SHP77 (cell line): Measurements from ENCODE around the gene PRR7.

Experiments
- DNase-seq, 2 experiments: peaks; one replicate each; lab custom pipeline; 2025; lab: John Stamatoyannopoulos, UW

Gene PRR7

GRCh38 chr5:177498013-177498787 lies 51.6 kb downstream of the PRR7 start:
- DNase-seq, result peak in 1 of 2 experiments; percentile 42

- DNase-seq, result no peak
Observed at GRCh38 chr5:177499842-177500241, 53.2 kb downstream of the PRR7 start.

GRCh38 chr5:177500685-177501522 lies 54.3 kb downstream of the PRR7 start:
- peak; percentile 73 to 84 for DNase-seq

- no peak for DNase-seq
Observed at GRCh38 chr5:177501874-177502678, 55.5 kb downstream of the PRR7 start.

- no peak for DNase-seq
Observed at GRCh38 chr5:177502886-177503285, 56.3 kb downstream of the PRR7 start.

GRCh38 chr5:177503351-177504085 lies 56.9 kb downstream of the PRR7 start:
- DNase-seq, result no peak

GRCh38 chr5:177504086-177505056 lies 57.8 kb downstream of the PRR7 start:
- no peak for DNase-seq

- no peak for DNase-seq
Observed at GRCh38 chr5:177505075-177505474, 58.5 kb downstream of the PRR7 start.
